Stimulated activated CD8-positive, alpha-beta memory T cell treated with anti-CD3 and anti-CD28 coated beads, Interleukin-4, amount 100 ng/mL, for 48 hours (primary cell): ENCODE data around the gene OPCML.

Experiments
- DNase-seq: peaks from one replicate; pipeline ENCODE4 v3.0.0-alpha.2; 2020

Gene OPCML

GRCh38 chr11:133408402-133408801 lies 123.9 kb downstream of the OPCML start:
- no peak for DNase-seq

DNA sequence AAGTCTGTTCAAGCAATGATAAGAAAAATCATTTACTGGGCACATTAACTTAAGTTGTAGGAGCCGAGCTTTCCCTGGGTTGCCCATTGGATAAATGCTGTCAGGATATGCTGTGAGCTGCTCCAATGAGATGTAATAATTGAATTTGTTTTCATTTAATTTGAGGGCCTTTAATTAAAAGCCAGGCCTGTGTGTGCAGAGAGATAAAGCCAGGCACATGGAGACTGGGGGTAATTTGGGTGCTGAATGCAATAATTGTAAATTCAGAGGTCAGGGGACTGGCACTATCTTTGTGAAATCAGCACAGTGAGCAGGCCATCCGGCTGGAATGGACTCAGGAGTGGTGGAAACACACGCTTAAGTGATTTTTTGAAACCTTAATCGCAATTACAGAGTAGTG lies 125.8 kb downstream of the OPCML start:
- no peak for DNase-seq

- DNase-seq: peak; percentile 29
Observed at GRCh38 chr11:133403900-133404299, 128.4 kb downstream of the OPCML start.

GRCh38 chr11:133402551-133402950 lies 129.8 kb downstream of the OPCML start:
- DNase-seq: no peak

- no peak for DNase-seq
Observed at GRCh38 chr11:133399855-133400625, 132.3 kb downstream of the OPCML start.

- no peak for DNase-seq
Observed at GRCh38 chr11:133399294-133399693, 133.0 kb downstream of the OPCML start.

- no peak for DNase-seq
Observed at GRCh38 chr11:133390803-133391202, 141.5 kb downstream of the OPCML start.

- DNase-seq: no peak
Observed at GRCh38 chr11:133388975-133389568, 143.2 kb downstream of the OPCML start.

DNA sequence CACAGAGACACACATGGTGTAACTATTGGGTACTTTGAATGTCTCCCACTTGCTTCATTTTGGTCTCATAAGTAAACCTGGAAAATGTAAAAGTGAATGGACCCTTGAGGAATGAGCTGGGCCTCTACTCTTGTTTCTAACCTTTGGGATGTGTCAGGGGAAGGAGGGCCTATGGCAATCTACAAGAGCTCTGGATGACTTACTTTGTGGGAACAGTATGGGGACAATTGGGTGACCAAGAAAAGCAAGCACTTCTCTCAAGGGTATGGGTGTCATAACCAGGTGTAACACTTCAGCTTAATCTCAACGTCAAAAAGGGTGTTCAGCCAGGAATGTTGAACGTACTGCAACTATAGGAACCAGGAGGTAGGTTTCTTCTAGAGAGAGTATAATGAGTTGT lies 144.0 kb downstream of the OPCML start:
- DNase-seq: no peak

- DNase-seq: no peak
Observed at GRCh38 chr11:133386852-133387251, 145.4 kb downstream of the OPCML start.

GRCh38 chr11:133386262-133386661 lies 146.0 kb downstream of the OPCML start:
- no peak for DNase-seq

- DNase-seq: no peak
Observed at GRCh38 chr11:133385781-133386180, 146.5 kb downstream of the OPCML start.

DNA sequence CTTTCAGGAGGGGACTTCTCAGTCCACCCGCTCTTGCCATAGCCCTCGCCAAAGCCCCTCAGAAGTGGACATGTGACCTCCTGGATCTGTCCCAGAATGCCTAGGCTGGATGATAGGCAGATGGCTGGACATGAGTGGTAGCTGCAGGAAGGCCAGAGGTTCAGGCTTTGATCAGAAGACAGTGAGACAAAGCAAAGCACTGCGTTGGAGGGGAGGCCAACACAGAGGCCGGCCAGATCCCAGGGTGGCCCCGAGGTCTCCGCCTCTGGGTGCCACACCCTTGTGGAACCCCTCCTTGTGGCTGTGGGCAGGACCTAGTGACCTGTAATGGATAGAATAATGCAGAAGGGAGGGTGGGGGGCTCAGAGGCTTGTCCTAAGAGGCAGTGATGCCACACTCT lies 147.6 kb downstream of the OPCML start:
- DNase-seq: no peak

- DNase-seq: no peak
Observed at GRCh38 chr11:133383689-133384088, 148.6 kb downstream of the OPCML start.

GRCh38 chr11:133383201-133383600 lies 149.1 kb downstream of the OPCML start:
- no peak for DNase-seq

- no peak for DNase-seq
Observed at GRCh38 chr11:133382131-133382812, 150.0 kb downstream of the OPCML start.

DNA sequence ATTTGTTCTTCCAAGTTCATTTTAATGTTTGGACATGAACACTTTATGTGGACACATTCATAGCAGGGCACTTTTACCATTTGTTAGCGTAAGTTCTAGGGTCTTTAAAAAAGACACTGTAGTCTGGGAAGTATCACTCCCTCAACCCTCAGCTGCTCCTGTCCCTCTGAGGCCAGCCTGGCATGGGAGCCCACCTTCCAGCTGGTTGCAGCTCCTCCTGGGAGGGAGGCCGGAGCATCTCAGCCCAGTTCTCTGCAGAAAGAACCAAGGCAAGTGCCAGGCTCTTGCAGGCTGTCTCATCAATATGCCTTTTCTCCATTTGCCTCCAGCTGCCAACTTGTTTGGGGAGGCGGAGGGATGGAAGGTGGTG lies 150.6 kb downstream of the OPCML start:
- DNase-seq: no peak

DNA sequence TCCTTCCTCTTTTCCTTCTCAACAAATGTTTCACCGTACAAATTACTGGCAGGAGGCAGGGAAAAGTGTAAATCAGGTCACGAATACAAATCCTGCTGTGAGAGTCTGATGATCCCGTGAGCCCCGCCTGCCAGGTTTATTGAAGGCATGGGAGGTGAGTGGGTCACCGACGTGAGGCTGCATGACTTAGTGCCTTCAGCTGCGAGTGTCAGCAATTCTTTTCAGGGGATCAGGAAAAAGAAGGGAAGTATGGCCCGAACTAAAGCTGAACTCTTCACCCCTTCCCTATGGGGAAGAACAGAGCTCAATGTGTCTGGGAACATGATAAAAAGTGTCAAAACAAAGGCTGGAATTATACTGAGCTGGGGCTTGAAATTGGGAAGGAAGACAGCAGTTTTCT lies 166.2 kb downstream of the OPCML start:
- DNase-seq: no peak

- DNase-seq: no peak
Observed at GRCh38 chr11:133362916-133363315, 169.4 kb downstream of the OPCML start.

GRCh38 chr11:133362156-133362555 lies 170.1 kb downstream of the OPCML start:
- DNase-seq: no peak

- DNase-seq: no peak
Observed at GRCh38 chr11:133361689-133361994, 170.7 kb downstream of the OPCML start.

DNA sequence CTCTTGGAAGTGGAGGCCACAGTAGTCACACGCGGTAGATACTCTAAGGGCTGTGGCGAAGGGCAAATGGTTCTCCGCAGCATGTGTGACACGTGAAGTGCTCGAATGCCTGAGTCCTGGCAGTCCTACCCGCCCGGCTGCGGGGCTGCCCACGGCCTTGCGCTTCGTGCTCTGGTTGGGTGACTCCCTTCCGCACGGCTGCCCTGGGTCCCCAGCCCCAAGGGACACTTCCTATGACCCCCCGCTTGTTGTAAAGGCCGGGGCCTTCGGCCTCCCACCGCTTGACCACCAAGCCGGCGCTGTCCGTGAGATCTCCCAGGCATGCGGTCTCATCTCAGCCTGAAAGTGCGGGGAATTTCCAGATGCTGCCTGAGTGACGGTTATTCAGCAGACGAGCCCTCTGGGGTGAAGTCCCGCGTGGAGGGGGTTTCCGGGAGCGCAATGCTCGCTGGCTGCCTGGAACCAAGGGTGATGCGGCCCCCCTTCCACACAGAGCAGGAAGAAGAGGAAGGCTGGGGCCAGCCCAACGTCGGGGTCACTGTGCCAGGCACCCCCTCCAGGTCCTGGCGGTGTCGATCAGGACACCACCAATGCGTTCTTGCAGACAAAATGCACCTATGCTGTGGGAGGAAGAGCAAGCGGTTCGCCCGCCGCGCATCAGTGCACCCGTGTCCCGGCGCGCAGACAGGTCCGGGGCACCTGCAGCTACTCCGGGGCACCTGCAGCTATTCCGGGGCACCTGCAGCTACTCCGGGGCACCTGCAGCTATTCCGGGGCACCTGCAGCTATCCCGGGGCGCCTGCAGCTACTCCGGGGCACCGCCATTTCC lies 171.2 kb downstream of the OPCML start:
- DNase-seq: no peak

- no peak for DNase-seq
Observed at GRCh38 chr11:133355095-133355494, 177.2 kb downstream of the OPCML start.

GRCh38 chr11:133354069-133354468 lies 178.2 kb downstream of the OPCML start:
- no peak for DNase-seq
